RWPE2 (cell line): ENCODE results near the gene PLSCR3.

ENCODE experiments used
- ATAC-seq: fragments of 200-7000 bp; cut with Tn5 transposase; 3 replicates; pipeline ENCODE4 v1.9.1; 2021; ENCODE audit warnings: low read depth
- DNase-seq: peaks from one replicate; pipeline ENCODE4 v3.0.0-alpha.2; 2020; ENCODE audit warnings: low spot score
- H3K27ac ChIP-seq: fragments of 450-650 bp; 2 replicates; pipeline ENCODE4 v1.5.1; 2017; ENCODE audit warnings: mild to moderate bottlenecking; ENCODE audit not compliant: poor library complexity, severe bottlenecking
- H3K27me3 ChIP-seq: fragments of 250-450 bp; sonication (Bioruptor Pico); 2 replicates; pipeline ENCODE4 v1.5.1; 2021; ENCODE audit warnings: mild to moderate bottlenecking, moderate library complexity; ENCODE audit not compliant: insufficient read depth, poor library complexity, severe bottlenecking
- H3K36me3 ChIP-seq: fragments of 250-450 bp; sonication (Bioruptor Pico); 2 replicates; pipeline ENCODE4 v1.5.1; 2020; ENCODE audit warnings: low read depth, mild to moderate bottlenecking, moderate library complexity
- H3K4me1 ChIP-seq: fragments of 250-450 bp; sonication (Bioruptor Pico); 2 replicates; pipeline ENCODE4 v1.5.1; 2021; ENCODE audit warnings: mild to moderate bottlenecking, moderate library complexity; ENCODE audit not compliant: insufficient read depth, poor library complexity, severe bottlenecking
- H3K4me3 ChIP-seq: fragments of 250-450 bp; sonication (Bioruptor Pico); 2 replicates; pipeline ENCODE4 v1.5.1; 2021; ENCODE audit warnings: mild to moderate bottlenecking, moderate library complexity; ENCODE audit not compliant: severe bottlenecking
- H3K9me3 ChIP-seq: fragments of 250-450 bp; sonication (Bioruptor Pico); 2 replicates; pipeline ENCODE4 v1.5.1; 2021; ENCODE audit warnings: mild to moderate bottlenecking, moderate library complexity; ENCODE audit not compliant: severe bottlenecking
- CTCF ChIP-seq: fragments of 450-650 bp; IDR thresholded peaks from one replicate; pipeline ENCODE4 v1.5.1; 2017; ENCODE audit warnings: mild to moderate bottlenecking, moderate library complexity; ENCODE audit not compliant: poor library complexity, severe bottlenecking

Gene PLSCR3

GRCh38 chr17:7437950-7438614 is 43.8 kb upstream of the PLSCR3 start:
- Histone ChIP-seq H3K4me3 (peak overlapping the region; percentile 44), H3K27ac (peak overlapping the region; percentile 82), H3K27me3 (no peaks in the 10 kb centered on the region), H3K9me3 (no peaks in the 10 kb centered on the region), H3K36me3 (no peaks in the 10 kb centered on the region), H3K4me1 (peaks cover 5% of the 10 kb centered on the region)
- DNase-seq (peak; percentile 79), ATAC-seq (peak; percentile 30)
- no peak for TF ChIP-seq CTCF

- DNase-seq (no peak), ATAC-seq (no peak)
- H3K9me3 ChIP-seq, result no peaks in the 10 kb centered on the region
- no peaks in the 10 kb centered on the region for H3K36me3 ChIP-seq
- peak overlapping the region; percentile 44 for H3K4me3 ChIP-seq
- no peaks in the 10 kb centered on the region for H3K27me3 ChIP-seq
- H3K4me1 ChIP-seq, result peaks cover 5% of the 10 kb centered on the region
- peak; percentile 82 for TF ChIP-seq CTCF
- H3K27ac ChIP-seq, result peak overlapping the region; percentile 82
Measured at GRCh38 chr17:7437369-7437863, 43.1 kb upstream of the PLSCR3 start.

GRCh38 chr17:7436556-7437368 is 42.4 kb upstream of the PLSCR3 start:
- peaks cover 5% of the 10 kb centered on the region for H3K4me1 ChIP-seq
- no peaks in the 10 kb centered on the region for H3K9me3 ChIP-seq
- no peaks in the 10 kb centered on the region for H3K27me3 ChIP-seq
- TF ChIP-seq CTCF, result peak; percentile 98
- H3K36me3 ChIP-seq, result no peaks in the 10 kb centered on the region
- ATAC-seq, result peak; percentile 52
- H3K27ac ChIP-seq, result peak overlapping the region; percentile 82
- peak overlapping the region; percentile 44 for H3K4me3 ChIP-seq
- peak; percentile 80 for DNase-seq

- peak; percentile 27 for TF ChIP-seq CTCF
Measured at GRCh38 chr17:7435676-7436555, 41.6 kb upstream of the PLSCR3 start.

More at GRCh38 chr17:7435676-7436555, 41.6 kb upstream of the PLSCR3 start:
- ATAC-seq (peak; percentile 5), DNase-seq (peak; percentile 70)
- H3K27ac ChIP-seq, result peak overlapping the region; percentile 82
- H3K36me3 ChIP-seq, result no peaks in the 10 kb centered on the region
- H3K4me3 ChIP-seq, result peak overlapping the region; percentile 44
- peaks cover 4% of the 10 kb centered on the region for H3K4me1 ChIP-seq
- H3K9me3 ChIP-seq, result no peaks in the 10 kb centered on the region
- no peaks in the 10 kb centered on the region for H3K27me3 ChIP-seq
